SHP77 (cell line): ENCODE results near the gene ROR1.

Source experiments
- DNase-seq, 2 experiments: peaks; one replicate each; lab custom pipeline; 2025; lab: John Stamatoyannopoulos, UW

The ROR1 gene

DNA sequence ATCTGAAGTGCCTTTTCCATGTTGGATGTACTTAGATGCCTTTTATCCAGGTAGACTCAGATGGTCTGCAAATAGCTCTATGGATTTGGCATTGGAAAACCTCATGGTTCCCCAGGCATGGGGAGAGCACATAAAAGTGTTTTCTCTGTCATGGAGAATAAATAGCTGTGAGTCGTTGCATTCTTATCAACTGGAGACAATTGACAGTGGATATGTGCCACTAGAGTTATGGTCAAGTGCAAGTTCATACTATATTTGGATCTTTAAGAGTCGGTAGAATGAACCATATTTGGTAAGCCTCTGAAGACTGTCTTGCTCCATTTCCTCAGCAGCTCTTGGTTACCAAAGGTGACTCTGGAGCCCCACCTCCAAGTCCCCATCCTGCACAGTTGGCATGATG, 83.7 kb downstream of the ROR1 start:
- DNase-seq: no peak

GRCh38 chr1:63858153-63858552, 84.3 kb downstream of the ROR1 start:
- no peak for DNase-seq

DNA sequence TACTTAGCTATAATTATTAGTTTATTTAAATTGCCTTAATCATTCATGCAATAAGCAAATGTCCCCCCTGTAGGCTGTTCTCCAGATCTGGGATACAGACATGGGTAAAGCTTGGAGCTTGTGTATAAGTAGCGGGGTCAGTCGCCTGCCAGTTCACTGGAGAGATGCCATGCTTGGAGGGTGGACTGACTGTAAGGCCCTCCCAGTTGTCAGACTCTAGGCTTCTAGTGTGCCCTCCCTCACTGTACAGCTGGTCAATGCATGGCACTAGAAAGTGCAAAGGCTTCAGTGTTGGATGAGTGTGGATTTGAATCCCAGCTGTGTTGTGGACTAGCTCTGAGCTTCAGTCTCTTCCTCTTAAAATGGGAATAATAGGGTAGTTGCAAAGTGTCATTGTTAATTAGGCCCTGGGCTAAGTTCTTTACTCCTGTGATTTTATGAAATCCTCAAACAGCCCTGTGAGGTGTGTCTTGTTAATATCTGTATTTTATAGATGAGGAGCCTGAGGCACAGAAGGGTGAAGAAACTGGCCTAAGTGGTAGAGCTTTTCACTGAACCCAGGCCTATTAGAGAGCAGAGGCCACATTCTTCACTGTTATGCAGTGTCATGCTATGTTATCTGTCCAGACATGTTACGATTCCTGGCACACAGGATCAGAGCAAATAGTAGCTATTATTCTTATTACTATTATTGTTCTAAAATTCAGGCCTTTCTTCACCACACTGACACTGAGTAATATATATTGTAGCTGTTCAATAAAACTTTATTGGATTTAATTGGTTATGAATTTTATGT, 85.9 kb downstream of the ROR1 start:
- DNase-seq: no peak

GRCh38 chr1:63861052-63861691, 87.4 kb downstream of the ROR1 start:
- DNase-seq: no peak

DNA sequence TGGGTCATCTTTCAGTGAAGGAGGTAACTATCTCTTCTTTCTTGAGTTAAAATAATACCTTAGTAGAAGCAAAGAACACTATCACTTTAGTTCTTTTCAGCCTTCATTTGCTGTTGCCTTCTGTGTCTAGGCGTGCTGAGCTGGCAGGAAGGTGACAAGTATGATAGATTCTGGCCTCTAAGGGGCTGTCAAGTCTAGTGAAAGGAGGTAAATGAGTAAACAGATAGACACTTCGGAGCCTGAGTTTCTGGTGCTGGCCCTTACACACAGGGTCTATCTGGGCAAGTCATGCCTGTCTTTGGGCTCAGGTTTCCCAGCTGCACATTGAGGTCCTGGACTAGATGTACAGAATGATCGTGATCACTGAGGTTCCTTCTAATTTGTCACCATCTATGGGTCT, 89.3 kb downstream of the ROR1 start:
- DNase-seq: no peak

GRCh38 chr1:63864224-63864641, 90.4 kb downstream of the ROR1 start:
- DNase-seq: no peak

- no peak for DNase-seq
Observed at GRCh38 chr1:63865561-63865960, 91.7 kb downstream of the ROR1 start.

- no peak for DNase-seq
Observed at GRCh38 chr1:63866084-63866483, 92.3 kb downstream of the ROR1 start.

GRCh38 chr1:63867429-63868176, 93.8 kb downstream of the ROR1 start:
- DNase-seq: no peak

- DNase-seq: no peak
Observed at GRCh38 chr1:63868268-63868781, 94.5 kb downstream of the ROR1 start.

DNA sequence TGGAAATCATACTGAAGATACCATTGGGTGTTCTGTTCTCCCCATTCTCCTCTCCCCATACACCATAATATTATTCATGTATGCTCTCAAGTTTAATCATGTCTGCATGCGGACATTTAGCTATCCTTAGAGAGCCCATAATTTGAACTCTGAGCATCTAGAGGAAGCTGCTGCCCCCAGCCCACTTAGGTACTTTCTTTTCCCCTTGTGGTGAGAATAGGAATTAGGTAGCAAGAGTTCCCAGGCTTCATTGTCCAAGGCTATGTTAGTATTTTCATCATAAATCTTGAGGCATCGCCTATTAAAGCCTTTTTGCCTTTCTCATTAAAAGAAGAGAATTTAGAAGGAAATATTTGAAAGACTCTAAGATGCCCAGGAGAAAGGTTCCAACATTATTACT, 96.3 kb downstream of the ROR1 start:
- DNase-seq: no peak

- DNase-seq: no peak
Observed at GRCh38 chr1:63871463-63871862, 97.6 kb downstream of the ROR1 start.

DNA sequence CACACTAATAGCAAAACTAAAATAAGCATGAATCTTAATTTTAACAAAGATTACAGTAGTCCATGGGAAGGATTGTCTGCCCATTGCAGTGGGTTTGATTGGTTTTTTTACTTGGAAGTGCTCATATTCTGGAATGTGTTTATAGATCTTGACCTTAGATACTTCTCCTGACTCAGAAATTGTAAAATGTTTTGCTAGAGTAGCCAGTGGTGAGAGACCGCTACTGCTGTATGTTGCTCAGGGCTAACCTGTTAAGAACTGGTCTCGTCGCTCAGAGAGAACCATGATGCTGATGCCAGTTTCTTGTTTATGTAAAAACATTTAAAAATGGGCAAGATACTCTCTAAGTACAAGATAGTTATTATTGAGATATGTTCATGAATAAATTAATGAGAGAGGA, 99.9 kb downstream of the ROR1 start:
- no peak for DNase-seq

DNA sequence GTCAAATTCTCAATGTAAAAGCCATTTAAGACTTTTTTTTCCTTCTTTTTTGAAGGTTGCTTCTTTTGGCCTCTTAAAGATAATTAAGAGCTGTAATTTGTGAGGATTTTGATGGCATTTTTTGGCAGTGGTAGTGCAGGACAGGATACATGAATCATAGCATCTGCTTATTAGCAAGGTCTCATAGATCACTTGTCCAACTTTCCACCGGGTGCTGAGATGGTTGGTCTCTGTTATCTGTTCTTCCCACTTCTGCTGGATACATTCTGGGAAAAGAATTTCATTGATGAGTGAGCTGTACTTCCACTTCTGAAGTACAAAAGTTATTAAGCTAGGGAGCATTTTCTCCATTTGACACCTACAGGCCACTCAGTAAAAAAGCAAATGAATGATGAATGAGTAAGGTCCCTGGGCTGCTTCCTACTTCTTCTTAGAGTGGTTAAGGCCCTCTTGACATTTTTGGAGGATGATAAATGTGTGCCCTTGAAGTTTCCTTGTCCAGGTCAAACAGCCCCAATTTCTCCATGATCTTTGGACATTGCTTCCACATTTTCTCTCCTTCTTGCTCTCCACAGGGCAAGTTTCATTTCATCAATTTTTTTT, 100.6 kb downstream of the ROR1 start:
- no peak for DNase-seq

DNA sequence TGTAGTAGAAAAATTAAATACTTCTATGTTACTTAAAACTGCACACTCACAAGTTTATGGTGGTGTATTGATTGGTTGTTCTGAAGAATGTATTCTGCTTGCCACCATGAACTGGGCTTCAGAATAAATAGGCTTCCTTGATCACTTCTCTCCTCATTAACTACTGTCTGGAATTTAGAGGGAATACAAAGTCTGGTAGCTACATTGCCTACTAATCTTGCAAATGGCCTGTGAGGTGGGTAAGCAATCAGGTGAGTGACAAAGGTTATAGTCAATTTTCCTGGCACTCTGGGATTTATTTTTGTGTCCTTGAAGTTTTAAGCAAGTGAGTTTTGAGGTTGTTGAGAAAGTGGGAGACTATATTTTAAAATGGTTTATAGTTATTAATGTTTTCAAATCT, 101.8 kb downstream of the ROR1 start:
- no peak for DNase-seq

- no peak for DNase-seq
Observed at GRCh38 chr1:63877021-63877767, 103.4 kb downstream of the ROR1 start.

- no peak for DNase-seq
Observed at GRCh38 chr1:63877816-63878215, 104.0 kb downstream of the ROR1 start.

DNA sequence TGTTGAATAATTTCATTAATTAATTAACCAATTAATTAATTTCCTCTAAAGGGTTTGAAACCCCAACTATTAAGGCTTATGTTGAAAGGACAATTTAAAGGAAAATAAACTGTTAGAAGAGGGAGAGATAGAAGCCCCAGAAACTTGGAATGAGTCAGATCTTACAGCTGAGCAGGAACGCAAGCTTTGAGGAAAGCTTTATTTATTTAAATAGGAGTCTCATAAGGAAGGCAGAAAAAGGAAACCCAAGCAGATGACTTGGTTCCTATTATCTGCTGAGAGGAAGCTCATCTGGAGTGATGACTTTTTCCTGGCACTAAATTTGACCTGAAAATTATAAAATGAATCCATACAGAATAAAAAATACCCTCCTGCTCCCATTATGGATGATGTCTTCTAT, 105.1 kb downstream of the ROR1 start:
- no peak for DNase-seq

GRCh38 chr1:63880958-63881576, 107.2 kb downstream of the ROR1 start:
- no peak for DNase-seq

- no peak for DNase-seq
Observed at GRCh38 chr1:63882048-63882704, 108.4 kb downstream of the ROR1 start.
